Measurements from ENCODE around the gene FXYD5. TPM values are rescaled to one million over a fixed set of nuclear protein-coding genes. Genes with fewer than 3 reads are reported as not detected.

Gene FXYD5
- total RNA-seq, 1 experiment from 2014 or later, result 181 TPM

DNA sequence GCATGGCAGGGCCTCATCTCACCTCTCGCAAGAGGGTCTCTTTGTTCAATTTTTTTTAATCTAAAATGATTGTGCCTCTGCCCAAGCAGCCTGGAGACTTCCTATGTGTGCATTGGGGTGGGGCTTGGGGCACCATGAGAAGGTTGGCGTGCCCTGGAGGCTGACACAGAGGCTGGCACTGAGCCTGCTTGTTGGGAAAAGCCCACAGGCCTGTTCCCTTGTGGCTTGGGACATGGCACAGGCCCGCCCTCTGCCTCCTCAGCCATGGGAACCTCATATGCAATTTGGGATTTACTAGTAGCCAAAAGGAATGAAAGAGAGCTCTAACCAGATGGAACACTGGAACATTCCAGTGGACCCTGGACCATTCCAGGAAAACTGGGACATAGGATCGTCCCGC, 31.0 kb upstream of the FXYD5 start:
- Histone ChIP-seq H3K4me1 (replicated peaks; ENCODE audit: insufficient read depth) (peaks cover 76% of the 10 kb centered on the region), H3K9me3 (ENCODE audit: insufficient read depth, low read depth) (no peaks in the 10 kb centered on the region), H4K20me1 (ENCODE audit: insufficient read depth) (no peaks in the 10 kb centered on the region), H3F3A (ENCODE audit: insufficient read depth, low read depth) (peaks cover 59% of the 10 kb centered on the region), H3K27ac (peak overlapping the region; percentile 90), H3K36me3 (ENCODE audit: low read depth) (peaks cover 4% of the 10 kb centered on the region; the same call in 1 of the 2 replicates), H2AFZ (no peak overlapping the region), H3K27me3 (ENCODE audit: insufficient read depth, low read depth) (no peaks in the 10 kb centered on the region), H3K4me3 (peak overlapping the region; percentile 28; the same call in 1 of the 2 replicates), H3K79me2 (ENCODE audit: low read depth) (peaks cover 27% of the 10 kb centered on the region), H3K4me2 (peak overlapping the region; percentile 99), H3K9me2 (ENCODE audit: insufficient read depth) (no peaks in the 10 kb centered on the region)
- ChIA-PET CTCF (interaction anchor here (0.6 kb wide), 1 partner anchor 18 kb away, joined by 3 read pairs; no protein-coding TSS in a partner anchor), POLR2A (ENCODE audit: unreplicated experiment) (interaction anchor here (0.5 kb wide), 1 partner anchor 9 kb away, joined by 6 read pairs; no protein-coding TSS in a partner anchor)
- TF ChIP-seq EZH2 (IDR thresholded peaks at IDR 0.05; ENCODE audit: low read depth), result no peak
- TF ChIP-seq, protein P1, sequence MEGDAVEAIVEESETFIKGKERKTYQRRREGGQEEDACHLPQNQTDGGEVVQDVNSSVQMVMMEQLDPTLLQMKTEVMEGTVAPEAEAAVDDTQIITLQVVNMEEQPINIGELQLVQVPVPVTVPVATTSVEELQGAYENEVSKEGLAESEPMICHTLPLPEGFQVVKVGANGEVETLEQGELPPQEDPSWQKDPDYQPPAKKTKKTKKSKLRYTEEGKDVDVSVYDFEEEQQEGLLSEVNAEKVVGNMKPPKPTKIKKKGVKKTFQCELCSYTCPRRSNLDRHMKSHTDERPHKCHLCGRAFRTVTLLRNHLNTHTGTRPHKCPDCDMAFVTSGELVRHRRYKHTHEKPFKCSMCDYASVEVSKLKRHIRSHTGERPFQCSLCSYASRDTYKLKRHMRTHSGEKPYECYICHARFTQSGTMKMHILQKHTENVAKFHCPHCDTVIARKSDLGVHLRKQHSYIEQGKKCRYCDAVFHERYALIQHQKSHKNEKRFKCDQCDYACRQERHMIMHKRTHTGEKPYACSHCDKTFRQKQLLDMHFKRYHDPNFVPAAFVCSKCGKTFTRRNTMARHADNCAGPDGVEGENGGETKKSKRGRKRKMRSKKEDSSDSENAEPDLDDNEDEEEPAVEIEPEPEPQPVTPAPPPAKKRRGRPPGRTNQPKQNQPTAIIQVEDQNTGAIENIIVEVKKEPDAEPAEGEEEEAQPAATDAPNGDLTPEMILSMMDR (conservative IDR thresholded peaks at IDR 0.05), result no peak
- peak; percentile 74 to 79 for DNase-seq
- no TSS peak for BruUV-seq (replicated peaks)
- intact Hi-C loops (cut with micrococcal nuclease; ENCODE audit: unreplicated experiment), result loop anchor here (1.0 to 2.0 kb wide), 3 partner anchors 8 to 121 kb away; partner anchors contain the start of gene FXYD3

DNA sequence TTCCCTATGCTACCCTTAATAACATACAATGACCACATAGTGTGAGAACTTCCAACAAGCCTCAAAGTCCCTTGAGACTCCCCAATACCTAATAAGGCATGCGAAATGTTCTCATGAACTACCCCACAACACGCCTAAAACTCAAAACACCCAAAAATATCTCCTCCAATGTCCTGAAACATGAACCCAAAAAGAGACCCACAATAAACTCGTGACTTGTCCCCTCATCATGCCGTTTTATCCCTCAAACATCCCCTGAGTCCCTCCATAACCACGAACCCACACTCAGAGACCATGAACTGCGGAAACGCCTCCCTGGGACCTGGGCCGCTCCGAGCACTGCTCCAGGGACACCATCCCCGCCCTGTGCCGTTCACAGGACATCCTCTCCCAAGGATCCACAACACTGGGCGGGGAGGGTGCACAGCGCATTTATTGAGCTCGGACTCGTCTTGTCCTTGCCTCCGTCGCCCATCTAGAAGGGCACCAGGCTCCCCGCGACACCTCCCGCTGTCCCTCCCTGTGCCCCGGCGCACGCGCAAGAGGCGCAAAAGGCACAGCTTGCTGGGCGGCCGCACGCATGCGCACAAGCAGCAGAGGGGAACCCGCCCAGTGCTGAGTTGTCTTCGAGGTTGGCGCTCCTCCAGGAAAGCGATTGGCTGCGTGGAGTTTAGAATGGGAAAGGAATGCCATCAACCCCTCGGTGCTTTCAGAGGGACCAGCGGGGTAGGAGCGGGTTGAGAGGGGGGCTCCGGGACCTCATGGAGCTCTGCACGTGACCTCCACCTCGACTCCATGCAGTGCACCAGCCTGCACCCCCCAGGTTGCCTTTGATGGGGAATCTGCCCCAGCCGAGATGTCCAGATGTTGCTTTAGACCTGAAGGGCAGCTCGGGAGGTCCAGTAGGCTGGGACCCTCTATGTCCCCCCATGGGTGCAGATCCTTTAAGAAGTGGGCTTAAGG, 30.2 kb upstream of the FXYD5 start:
- Histone ChIP-seq H3K4me2 (peak overlapping the region; percentile 99), H3K36me3 (ENCODE audit: low read depth) (peaks cover 4% of the 10 kb centered on the region; the same call in 1 of the 2 replicates), H2AFZ (no peak overlapping the region; the same call in 1 of the 2 replicates), H3K4me1 (replicated peaks; ENCODE audit: insufficient read depth) (peaks cover 68% of the 10 kb centered on the region), H3K9me2 (ENCODE audit: insufficient read depth) (no peaks in the 10 kb centered on the region), H3K9me3 (ENCODE audit: insufficient read depth, low read depth) (no peaks in the 10 kb centered on the region), H3K79me2 (ENCODE audit: low read depth) (peaks cover 18% of the 10 kb centered on the region), H3K27ac (peak overlapping the region; percentile 90), H3K4me3 (peak overlapping the region; percentile 49; the same call in 1 of the 2 replicates), H3F3A (ENCODE audit: insufficient read depth, low read depth) (peaks cover 51% of the 10 kb centered on the region), H3K27me3 (ENCODE audit: insufficient read depth, low read depth) (no peaks in the 10 kb centered on the region), H4K20me1 (ENCODE audit: insufficient read depth) (no peaks in the 10 kb centered on the region)
- TSS peak; percentile 47 for BruUV-seq (replicated peaks)
- CTCF ChIA-PET, result interaction anchor here (0.6 to 1.5 kb wide), 2 partner anchors 17 to 80 kb away, joined by 3 to 5 read pairs; no protein-coding TSS in a partner anchor
- intact Hi-C loops (cut with micrococcal nuclease; ENCODE audit: unreplicated experiment), result no loop called here
- TF ChIP-seq, protein P1 (conservative IDR thresholded peaks at IDR 0.05), result no peak
- no peak for TF ChIP-seq EZH2 (IDR thresholded peaks at IDR 0.05; ENCODE audit: low read depth)
- POLR2A ChIA-PET (ENCODE audit: unreplicated experiment), result interaction anchor here (0.6 to 0.7 kb wide), 3 partner anchors 8 to 604 kb away, joined by 3 to 5 read pairs (median 4); partner anchors contain the start of gene FXYD3
- DNase-seq, result peak; percentile 76 to 94

DNA sequence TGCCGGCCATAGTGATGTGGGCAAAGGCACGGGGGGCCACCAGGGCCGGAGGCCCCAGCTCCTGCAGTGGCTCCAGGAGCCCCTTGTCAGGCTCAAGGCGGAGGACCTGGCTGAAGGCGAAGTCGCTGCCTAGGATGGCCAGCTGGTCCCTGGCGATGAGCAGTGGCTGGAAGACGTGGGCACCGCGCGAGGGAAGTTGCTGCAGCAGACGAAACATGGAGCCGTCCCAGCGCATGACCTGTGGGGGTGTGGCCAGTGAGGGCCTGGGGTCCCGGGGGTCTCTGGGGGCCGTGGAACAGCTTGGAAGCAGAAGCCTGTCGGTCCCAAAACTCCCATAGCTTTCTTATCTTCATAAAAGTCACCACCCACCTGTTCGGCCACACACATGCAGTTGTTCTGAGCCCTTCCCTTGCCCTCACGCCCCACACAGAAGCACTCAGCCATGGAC, 29.2 kb upstream of the FXYD5 start:
- intact Hi-C loops (cut with micrococcal nuclease; ENCODE audit: unreplicated experiment), result no loop called here
- CTCF ChIA-PET, result interaction anchor here (1.5 kb wide), 1 partner anchor 81 kb away, joined by 5 read pairs; no protein-coding TSS in a partner anchor
- Histone ChIP-seq H2AFZ (no peak overlapping the region), H3K79me2 (ENCODE audit: low read depth) (peaks cover 12% of the 10 kb centered on the region), H3K4me2 (peak overlapping the region; percentile 99), H3K4me3 (no peak overlapping the region; the same call in 1 of the 2 replicates), H3K36me3 (ENCODE audit: low read depth) (peaks cover 4% of the 10 kb centered on the region; the same call in 1 of the 2 replicates), H3K27ac (no peak overlapping the region), H3K27me3 (ENCODE audit: insufficient read depth, low read depth) (no peaks in the 10 kb centered on the region), H4K20me1 (ENCODE audit: insufficient read depth) (no peaks in the 10 kb centered on the region), H3F3A (ENCODE audit: insufficient read depth, low read depth) (peaks cover 42% of the 10 kb centered on the region), H3K4me1 (replicated peaks; ENCODE audit: insufficient read depth) (peaks cover 59% of the 10 kb centered on the region), H3K9me3 (ENCODE audit: insufficient read depth, low read depth) (no peaks in the 10 kb centered on the region), H3K9me2 (ENCODE audit: insufficient read depth) (no peaks in the 10 kb centered on the region)
- DNase-seq, result no peak
- POLR2A ChIA-PET (ENCODE audit: unreplicated experiment), result no interaction called here
- BruUV-seq (replicated peaks), result TSS peak; percentile 37
- TF ChIP-seq, protein P1 (conservative IDR thresholded peaks at IDR 0.05), result no peak
- no peak for TF ChIP-seq EZH2 (IDR thresholded peaks at IDR 0.05; ENCODE audit: low read depth)

Data from PC-9 (cell line).